Adrenal gland (tissue), 12 donors: Measurements from ENCODE around the gene KIF5A. TPM values are rescaled to one million over a fixed set of nuclear protein-coding genes. Genes with fewer than 3 reads are reported as not detected.

Experiments used
- DNase-seq, 7 donors: peaks; one replicate each; pipeline ENCODE4 v3.0.0-alpha.2; 2019 to 2020
- H3K27ac ChIP-seq, 5 donors: fragments of 200-600 bp; sonication (generic) in 4 of 5; 1 replicate in 3 of 5; 2 replicates in 2 of 5; pipeline versions ENCODE4 v1.5.1 to v1.8.0; 2016 to 2020; ENCODE audit warnings: mild to moderate bottlenecking in 1 of 5
- H3K27me3 ChIP-seq: fragments of 200-600 bp; 2 replicates; pipeline ENCODE4 v1.8.0; 2021
- H3K36me3 ChIP-seq, 2 donors: fragments of 200-600 bp; replicated peaks in 1 of 2; 1 replicate in 1 of 2; 2 replicates in 1 of 2; pipeline versions ENCODE4 v1.5.1 to v1.8.0; 2018 to 2022
- H3K4me1 ChIP-seq, 2 donors: fragments of 200-600 bp; replicated peaks in 1 of 2; 1 replicate in 1 of 2; 2 replicates in 1 of 2; pipeline versions ENCODE4 v1.5.1 to v1.8.0; 2018 to 2021
- H3K4me3 ChIP-seq, 4 donors: fragments of 200-600 bp; sonication (generic) in 3 of 4; one replicate each; pipeline ENCODE4 v1.5.1; 2016 to 2018
- H3K9me3 ChIP-seq, 3 donors: fragments of 200-600 bp; sonication (generic) in 1 of 3; replicated peaks in 1 of 3; 1 replicate in 2 of 3; 2 replicates in 1 of 3; pipeline versions ENCODE4 v1.5.1 to v1.8.0; 2016 to 2021
- CTCF ChIP-seq, 6 experiments: fragments of 450-650 bp in 4 of 6; fragments of 200-600 bp in 2 of 6; sonication (generic) in 1 of 6; IDR thresholded peaks; 1 replicate in 5 of 6; 2 replicates in 1 of 6; pipeline versions ENCODE4 v1.5.1 to v1.8.0; 2016 to 2021; ENCODE audit warnings: antibody characterized with exemption in 6 of 6, mild to moderate bottlenecking in 2 of 6, moderate library complexity in 1 of 6
- POLR2A ChIP-seq, 2 donors: fragments of 450-650 bp; IDR thresholded peaks; one replicate each; pipeline ENCODE4 v1.6.1; 2017; ENCODE audit warnings: antibody characterized with exemption in 2 of 2, mild to moderate bottlenecking in 2 of 2, moderate library complexity in 1 of 2
- WGBS, 4 donors: extraction: QIAGEN DNeasy Blood & Tissue Kit in 2 of 4; methylation state at CpG; one replicate each; pipeline versions ENCODE4 v1.1.5 to v1.1.7; 2013 to 2017; 5-methylcytosine and 5-hydroxymethylcytosine counted together
- intact Hi-C, 2 donors: fragments of 100-400 bp; cut with DNase I; formaldehyde crosslinking; loops; one replicate each; pipeline versions ENCODE4 v1.14.1 to v1.15.0; 2022 to 2023
- polyA plus RNA-seq, 3 donors: library from polyadenylated mRNA; stranded (reverse); fragments of 200-250 nt in 2 of 3; fragments of 350-450 nt in 1 of 3; fragmentation: Illumina TruSeq in 1 of 3; extraction: RNeasy Lipid Tissue Mini Kit (QIAGEN cat#74804) in 1 of 3; gene quantifications; one replicate each; pipeline ENCODE4 v1.2.3, GENCODE V29; 2013 to 2014
- total RNA-seq, 9 donors: library from RNA; depleted of rRNA in 4 of 9; stranded (reverse); fragments of >200 nt in 4 of 9; fragments of 120-200 nt in 1 of 9; fragmentation: NEBNext Ultra II Directional in 1 of 9; extraction: Animal tissue kit (Norgen Biotek cat#: 25700) in 1 of 9; gene quantifications; one replicate each; pipeline versions ENCODE4 v1.1.0 to v1.2.4, GENCODE V29; 2013 to 2023
- donor health status: healthy with polysubstance abuse.
- donor health status: Bipolar disorder and iron deficiency.
- donor health status: DM: yes; HTN: yes; CAD: no.
- donor health status: DM: no; HTN: no; CAD: no.
- donor health status: DM: no; HTN: no; CAD: no.
- donor health status: DM: yes; HTN: yes; CAD: no.

Gene KIF5A
- total and polyA plus RNA-seq, 12 donors = 0.32 to 7.6 (median 2.1) TPM; not detected in 1

DNA sequence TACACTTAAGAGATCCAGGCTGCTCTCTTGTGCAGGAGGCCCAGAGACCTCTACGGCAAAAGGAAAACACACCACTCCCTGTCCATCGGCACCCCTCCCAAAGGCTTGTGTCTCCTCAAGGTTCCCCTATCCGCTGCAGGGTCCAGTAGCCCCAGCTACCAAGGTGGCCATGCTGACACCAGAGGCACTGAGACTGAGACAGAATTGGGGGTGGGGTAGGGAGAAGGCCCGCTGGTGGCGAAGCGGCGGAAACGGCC, 30.1 kb upstream of the KIF5A start:
- Histone ChIP-seq H3K9me3 (no peaks in the 10 kb centered on the region), H3K36me3 (peaks cover 0 to 39% of the 10 kb centered on the region in 2 donors), H3K4me1 (peaks cover 46 to 56% of the 10 kb centered on the region in 2 donors), H3K27me3 (no peaks in the 10 kb centered on the region), H3K4me3 (peak overlapping the region; percentile 15 to 94 (median 81)), H3K27ac (peak overlapping the region; percentile 92 to 100 (median 99))
- WGBS, 4 donors = 0 to 1% (median 0%) methylated on average over 4 to 8 of the region's 8 CpGs
- intact Hi-C loops = no loop called here
- TF ChIP-seq CTCF (IDR thresholded peaks at IDR 0.05) (peak in 1 of 6 experiments; percentile 7), POLR2A (IDR thresholded peaks at IDR 0.05) (no peak)
- DNase-seq = peak in 1 of 7 donors; percentile 83

GRCh38 chr12:57520053-57520818, 29.6 kb upstream of the KIF5A start, which contains the start of gene DDIT3:
DDIT3 (minus strand) TSS chr12:57520514; CDS start chr12:57517406, 3,108 bp downstream.
- intact Hi-C loops = no loop called here
- peak within 1 kb of the TSS; percentile 96 to 100 (median 99) for H3K27ac ChIP-seq
- no peaks in the 10 kb centered on the region for H3K9me3 ChIP-seq
- TF ChIP-seq POLR2A (IDR thresholded peaks at IDR 0.05) = peak; percentile 98 to 100
- TF ChIP-seq CTCF (IDR thresholded peaks at IDR 0.05) = no peak
- peaks cover 0 to 39% of the 10 kb centered on the region in 2 donors for H3K36me3 ChIP-seq
- peaks cover 49 to 59% of the 10 kb centered on the region in 2 donors for H3K4me1 ChIP-seq
- H3K4me3 ChIP-seq = peak within 1 kb of the TSS; percentile 15 to 94 (median 83)
- peak; percentile 100 for DNase-seq
- 0 to 2% (median 0%) methylated on average over 5 to 51 of the region's 52 CpGs for WGBS, 4 donors
- no peaks in the 10 kb centered on the region for H3K27me3 ChIP-seq

DNA sequence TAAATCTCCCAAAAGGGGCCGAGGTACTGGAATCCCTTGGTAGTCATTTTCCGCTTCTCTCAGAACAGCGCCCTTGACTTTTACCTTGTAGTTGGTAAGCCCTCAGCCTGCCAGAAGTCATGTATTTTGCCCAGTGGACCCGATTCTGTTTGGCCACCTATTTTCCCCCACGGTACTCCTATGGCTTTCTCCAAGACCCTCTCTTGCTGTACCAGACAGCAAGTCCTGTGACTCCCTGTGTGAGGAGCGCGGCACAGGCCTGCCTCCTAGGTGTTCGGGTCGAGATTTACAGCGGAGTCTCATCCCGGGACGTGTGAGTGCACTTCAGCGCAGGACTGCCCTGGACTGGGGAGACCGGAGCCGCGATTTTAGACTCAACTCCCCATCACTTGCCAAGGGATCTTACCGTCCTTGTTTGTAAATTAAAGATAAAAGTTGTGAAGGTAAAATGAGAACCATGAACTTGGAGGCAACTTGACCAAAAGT, 28.3 kb upstream of the KIF5A start:
- Histone ChIP-seq H3K4me1 (peaks cover 49 to 59% of the 10 kb centered on the region in 2 donors), H3K27ac (peak overlapping the region; percentile 94 to 100 (median 97)), H3K9me3 (no peaks in the 10 kb centered on the region), H3K36me3 (peaks cover 0 to 36% of the 10 kb centered on the region in 2 donors), H3K27me3 (no peaks in the 10 kb centered on the region), H3K4me3 (peak overlapping the region in 1 of 4 donors; percentile 90)
- TF ChIP-seq CTCF (IDR thresholded peaks at IDR 0.05) = no peak
- TF ChIP-seq POLR2A (IDR thresholded peaks at IDR 0.05) = peak in 1 of 2 donors; percentile 46
- WGBS, 4 donors = 23 to 33% (median 27%) methylated on average over 16 to 17 of the region's 17 CpGs
- intact Hi-C loops = no loop called here
- peak; percentile 66 to 82 (median 72) for DNase-seq

GRCh38 chr12:57522011-57522886, 27.6 kb upstream of the KIF5A start, which contains the start of gene MBD6:
MBD6 (plus strand) TSS chr12:57522824; CDS start chr12:57524304, 1,480 bp downstream.
- Histone ChIP-seq H3K4me3 (peak within 1 kb of the TSS; percentile 11 to 91 (median 68)), H3K27ac (peak within 1 kb of the TSS; percentile 94 to 100 (median 97)), H3K36me3 (peaks cover 0 to 36% of the 10 kb centered on the region in 2 donors), H3K4me1 (peaks cover 49 to 54% of the 10 kb centered on the region in 2 donors), H3K9me3 (no peaks in the 10 kb centered on the region), H3K27me3 (no peaks in the 10 kb centered on the region)
- intact Hi-C loops = no loop called here
- DNase-seq = peak; percentile 95 to 98 (median 96)
- TF ChIP-seq POLR2A (IDR thresholded peaks at IDR 0.05) = peak; percentile 33 to 51
- no peak for TF ChIP-seq CTCF (IDR thresholded peaks at IDR 0.05)
- 0 to 3% (median 1%) methylated on average over 2 to 48 of the region's 57 CpGs for WGBS, 4 donors
